ENCODE results near the gene KRT86.

Gene KRT86

DNA sequence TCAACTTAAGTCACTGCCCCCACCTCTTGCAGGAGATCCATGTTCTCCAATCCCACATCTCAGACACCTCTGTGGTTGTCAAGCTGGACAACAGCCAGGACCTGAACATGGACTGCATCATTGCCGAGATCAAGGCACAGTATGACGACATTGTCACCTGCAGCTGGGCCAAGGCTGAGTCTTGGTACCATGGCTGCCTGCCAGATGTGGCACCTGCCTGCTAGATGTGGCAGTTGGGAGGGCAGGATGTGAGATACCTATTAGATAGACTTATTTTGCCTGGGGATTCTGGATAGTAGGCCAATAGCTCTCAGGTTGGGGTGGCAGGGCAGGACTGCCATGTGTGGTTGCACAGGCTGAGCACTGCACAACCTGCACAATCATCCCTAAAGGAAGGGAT, 7.9 kb upstream of the KRT86 start:
- H3K9me3 ChIP-seq (ENCODE audit: insufficient read depth, low read length), result peaks cover 19% of the 10 kb centered on the region; the same call in 1 of the 2 replicates
- DNase-seq (ENCODE audit: low read depth, low spot score), result no peak
- TF ChIP-seq SUZ12 (IDR thresholded peaks at IDR 0.05; ENCODE audit: extremely low read depth, insufficient read depth, insufficient read length), result no peak
- TF ChIP-seq ZNF274 (IDR thresholded peaks at IDR 0.05; ENCODE audit: low read depth, low read length), result no peak
- TF ChIP-seq YY1 (IDR thresholded peaks at IDR 0.05; ENCODE audit: insufficient read depth, insufficient read length), result no peak
- H3K4me1 ChIP-seq (ENCODE audit: insufficient read depth, insufficient read length), result peaks cover 2% of the 10 kb centered on the region
- no peak overlapping the region for H3K9ac ChIP-seq (ENCODE audit: insufficient read length, low read depth)
- H3K36me3 ChIP-seq (ENCODE audit: insufficient read depth, insufficient read length, low read length), result no peaks in the 10 kb centered on the region
- no peak overlapping the region for H3K4me3 ChIP-seq (ENCODE audit: insufficient read length, low read depth)
- no peaks in the 10 kb centered on the region for H3K27me3 ChIP-seq (ENCODE audit: insufficient read depth, insufficient read length)

DNA sequence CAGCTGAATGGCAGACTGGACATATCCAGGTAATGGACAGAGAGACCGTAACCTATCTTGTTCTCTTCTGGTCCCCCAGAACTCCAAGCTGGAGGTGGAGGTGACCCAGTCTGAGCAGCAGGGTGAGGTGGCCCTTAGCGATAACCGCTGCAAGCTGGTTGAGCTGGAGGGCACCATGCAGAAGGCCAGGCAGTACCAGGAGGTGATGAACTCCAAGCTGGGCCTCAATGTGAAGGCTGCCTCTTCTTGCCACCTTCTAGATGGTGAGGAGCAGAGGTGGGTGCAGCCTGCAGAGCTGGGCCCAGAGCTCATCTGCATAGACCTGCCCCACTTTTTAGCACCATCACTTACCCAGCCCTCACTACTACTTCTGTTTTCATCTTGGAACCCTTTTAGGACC, 7.2 kb upstream of the KRT86 start:
- Histone ChIP-seq H3K9me3 (ENCODE audit: insufficient read depth, low read length) (peaks cover 12% of the 10 kb centered on the region; the same call in 1 of the 2 replicates), H3K4me3 (ENCODE audit: insufficient read length, low read depth) (no peak overlapping the region), H3K4me1 (ENCODE audit: insufficient read depth, insufficient read length) (no peaks in the 10 kb centered on the region), H3K9ac (ENCODE audit: insufficient read length, low read depth) (no peak overlapping the region), H3K27me3 (ENCODE audit: insufficient read depth, insufficient read length) (no peaks in the 10 kb centered on the region), H3K36me3 (ENCODE audit: insufficient read depth, insufficient read length, low read length) (no peaks in the 10 kb centered on the region)
- TF ChIP-seq YY1 (IDR thresholded peaks at IDR 0.05; ENCODE audit: insufficient read depth, insufficient read length), result no peak
- no peak for TF ChIP-seq ZNF274 (IDR thresholded peaks at IDR 0.05; ENCODE audit: low read depth, low read length)
- no peak for TF ChIP-seq SUZ12 (IDR thresholded peaks at IDR 0.05; ENCODE audit: extremely low read depth, insufficient read depth, insufficient read length)
- DNase-seq (ENCODE audit: low read depth, low spot score), result no peak

DNA sequence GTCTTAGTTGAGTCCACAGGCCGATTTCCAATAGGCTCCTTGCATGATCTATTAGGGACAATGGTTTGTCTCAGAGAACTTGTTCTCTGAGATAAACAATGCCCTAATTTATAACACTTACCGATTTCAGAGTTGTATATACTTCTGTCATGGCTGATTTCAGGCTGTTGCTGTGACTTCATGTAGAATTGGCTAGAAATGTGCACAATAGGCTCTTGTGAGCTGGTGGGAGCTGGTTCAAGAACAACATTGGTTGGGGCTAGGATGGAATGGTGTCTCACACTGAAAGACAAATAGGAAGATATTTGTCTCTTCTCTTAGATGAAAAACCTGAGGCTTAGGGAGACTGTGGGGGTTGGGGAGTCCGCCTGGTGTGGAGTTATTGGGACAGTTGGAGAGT, 6.7 kb upstream of the KRT86 start:
- Histone ChIP-seq H3K9me3 (ENCODE audit: insufficient read depth, low read length) (peaks cover 7% of the 10 kb centered on the region; the same call in 1 of the 2 replicates), H3K9ac (ENCODE audit: insufficient read length, low read depth) (no peak overlapping the region), H3K4me1 (ENCODE audit: insufficient read depth, insufficient read length) (no peaks in the 10 kb centered on the region), H3K27me3 (ENCODE audit: insufficient read depth, insufficient read length) (no peaks in the 10 kb centered on the region), H3K36me3 (ENCODE audit: insufficient read depth, insufficient read length, low read length) (no peaks in the 10 kb centered on the region), H3K4me3 (ENCODE audit: insufficient read length, low read depth) (no peak overlapping the region)
- no peak for DNase-seq (ENCODE audit: low read depth, low spot score)
- no peak for TF ChIP-seq ZNF274 (IDR thresholded peaks at IDR 0.05; ENCODE audit: low read depth, low read length)
- TF ChIP-seq YY1 (IDR thresholded peaks at IDR 0.05; ENCODE audit: insufficient read depth, insufficient read length), result no peak
- no peak for TF ChIP-seq SUZ12 (IDR thresholded peaks at IDR 0.05; ENCODE audit: extremely low read depth, insufficient read depth, insufficient read length)

DNA sequence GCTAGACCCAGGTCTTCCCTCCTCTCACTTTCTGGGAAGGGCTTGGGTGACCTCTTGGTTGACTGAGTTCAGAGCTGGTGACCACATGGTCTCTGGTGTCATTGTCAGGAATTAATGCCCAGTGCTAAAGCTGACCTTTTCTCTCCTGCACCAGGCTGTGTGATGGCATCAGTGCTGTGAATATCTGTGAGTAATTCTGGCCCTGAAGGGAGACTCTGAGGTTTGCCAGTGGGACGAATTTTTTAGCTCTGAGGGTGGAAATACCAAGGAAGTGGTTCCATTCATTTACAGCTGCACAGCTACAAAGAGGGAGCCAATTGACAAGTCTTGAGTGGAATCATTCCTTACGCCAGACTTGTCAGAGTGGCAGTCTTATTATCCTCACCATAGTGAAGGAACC, 6.2 kb upstream of the KRT86 start:
- no peaks in the 10 kb centered on the region for H3K36me3 ChIP-seq (ENCODE audit: insufficient read depth, insufficient read length, low read length)
- H3K9me3 ChIP-seq (ENCODE audit: insufficient read depth, low read length), result peaks cover 2% of the 10 kb centered on the region; the same call in 1 of the 2 replicates
- TF ChIP-seq SUZ12 (IDR thresholded peaks at IDR 0.05; ENCODE audit: extremely low read depth, insufficient read depth, insufficient read length) (no peak), ZNF274 (IDR thresholded peaks at IDR 0.05; ENCODE audit: low read depth, low read length) (no peak), YY1 (IDR thresholded peaks at IDR 0.05; ENCODE audit: insufficient read depth, insufficient read length) (no peak)
- no peak overlapping the region for H3K4me3 ChIP-seq (ENCODE audit: insufficient read length, low read depth)
- H3K27me3 ChIP-seq (ENCODE audit: insufficient read depth, insufficient read length), result no peaks in the 10 kb centered on the region
- no peak overlapping the region for H3K9ac ChIP-seq (ENCODE audit: insufficient read length, low read depth)
- H3K4me1 ChIP-seq (ENCODE audit: insufficient read depth, insufficient read length), result no peaks in the 10 kb centered on the region
- DNase-seq (ENCODE audit: low read depth, low spot score), result no peak

DNA sequence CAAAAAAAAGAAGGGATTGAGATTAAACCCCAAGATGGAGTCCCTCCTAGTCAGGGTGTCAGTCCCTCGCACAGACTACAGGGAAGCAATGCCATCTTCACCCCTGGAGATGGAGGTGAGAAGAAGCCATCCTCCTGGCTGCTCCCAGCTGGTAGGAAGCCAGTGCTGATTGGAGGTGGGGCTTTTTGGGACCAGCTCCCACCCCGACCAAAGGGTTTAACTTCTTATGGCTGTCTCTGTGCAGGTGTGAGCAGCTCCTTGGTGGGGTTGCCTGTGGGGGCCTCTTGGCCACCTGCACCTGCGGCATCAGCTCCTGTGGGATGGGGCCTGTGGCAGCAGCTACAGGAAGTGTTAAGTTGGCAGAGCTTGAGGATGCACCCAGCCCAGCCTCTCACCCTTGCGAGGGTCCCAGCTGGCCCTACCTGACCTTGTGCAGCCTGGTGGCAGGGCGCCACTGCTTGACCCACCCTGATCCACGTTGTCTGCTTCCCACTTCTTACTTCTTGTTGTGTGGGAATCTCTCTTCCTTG, 3.8 kb upstream of the KRT86 start:
- H3K9ac ChIP-seq (ENCODE audit: insufficient read length, low read depth), result no peak overlapping the region
- H3K36me3 ChIP-seq (ENCODE audit: insufficient read depth, insufficient read length, low read length), result no peaks in the 10 kb centered on the region
- H3K27me3 ChIP-seq (ENCODE audit: insufficient read depth, insufficient read length), result no peaks in the 10 kb centered on the region
- no peak overlapping the region for H3K4me3 ChIP-seq (ENCODE audit: insufficient read length, low read depth)
- DNase-seq (ENCODE audit: low read depth, low spot score), result no peak
- no peaks in the 10 kb centered on the region for H3K4me1 ChIP-seq (ENCODE audit: insufficient read depth, insufficient read length)
- TF ChIP-seq ZNF274 (IDR thresholded peaks at IDR 0.05; ENCODE audit: low read depth, low read length) (no peak), SUZ12 (IDR thresholded peaks at IDR 0.05; ENCODE audit: extremely low read depth, insufficient read depth, insufficient read length) (no peak), YY1 (IDR thresholded peaks at IDR 0.05; ENCODE audit: insufficient read depth, insufficient read length) (no peak)
- no peaks in the 10 kb centered on the region for H3K9me3 ChIP-seq (ENCODE audit: insufficient read depth, low read length)

DNA sequence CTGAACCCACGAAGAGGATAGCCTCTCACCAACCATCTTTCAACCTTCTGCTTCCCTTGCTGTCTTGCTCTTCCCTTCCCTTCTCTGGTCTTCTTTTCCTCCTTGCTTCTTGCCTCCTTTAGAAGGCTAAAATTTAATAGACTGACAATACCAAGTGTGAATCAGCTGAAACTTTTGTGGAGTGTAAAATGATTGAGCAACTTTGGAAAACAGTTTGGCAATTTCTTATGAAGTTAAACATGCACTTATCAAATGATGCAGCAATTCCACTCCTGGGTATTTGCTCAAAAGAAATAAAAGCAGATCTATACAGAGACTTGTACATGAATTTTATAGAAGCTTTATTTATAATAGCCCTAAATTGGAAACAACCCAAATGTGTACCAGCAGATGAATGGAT, 3.3 kb upstream of the KRT86 start:
- TF ChIP-seq SUZ12 (IDR thresholded peaks at IDR 0.05; ENCODE audit: extremely low read depth, insufficient read depth, insufficient read length), result no peak
- Histone ChIP-seq H3K36me3 (ENCODE audit: insufficient read depth, insufficient read length, low read length) (no peaks in the 10 kb centered on the region), H3K9me3 (ENCODE audit: insufficient read depth, low read length) (no peaks in the 10 kb centered on the region), H3K4me1 (ENCODE audit: insufficient read depth, insufficient read length) (no peaks in the 10 kb centered on the region), H3K27me3 (ENCODE audit: insufficient read depth, insufficient read length) (no peaks in the 10 kb centered on the region), H3K9ac (ENCODE audit: insufficient read length, low read depth) (no peak overlapping the region), H3K4me3 (ENCODE audit: insufficient read length, low read depth) (no peak overlapping the region)
- no peak for DNase-seq (ENCODE audit: low read depth, low spot score)

DNA sequence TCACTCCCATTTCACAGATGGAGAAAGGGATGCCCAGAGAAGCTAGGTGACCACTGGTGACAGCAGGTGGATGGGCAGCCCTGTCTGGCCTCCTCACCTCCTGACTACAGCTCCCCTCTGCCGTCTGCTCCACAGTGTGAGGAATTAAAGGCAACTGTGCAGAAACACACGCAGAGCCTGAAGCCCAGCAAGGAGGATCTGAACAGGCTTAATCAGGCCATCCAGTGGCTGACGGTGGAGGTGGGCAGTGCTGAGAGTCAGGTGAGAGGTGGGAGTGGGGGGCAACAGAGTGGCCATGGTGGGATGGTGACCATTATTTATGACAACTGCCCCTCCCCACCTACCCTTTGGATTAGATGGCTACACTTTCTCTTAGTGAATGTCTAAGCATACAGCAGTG, 1.2 kb downstream of the KRT86 start:
- Histone ChIP-seq H3K4me3 (ENCODE audit: insufficient read length, low read depth) (no peak overlapping the region), H3K36me3 (ENCODE audit: insufficient read depth, insufficient read length, low read length) (no peaks in the 10 kb centered on the region), H3K4me1 (ENCODE audit: insufficient read depth, insufficient read length) (peaks cover 3% of the 10 kb centered on the region), H3K9ac (ENCODE audit: insufficient read length, low read depth) (no peak overlapping the region), H3K9me3 (ENCODE audit: insufficient read depth, low read length) (no peaks in the 10 kb centered on the region), H3K27me3 (ENCODE audit: insufficient read depth, insufficient read length) (peaks cover 16% of the 10 kb centered on the region)
- TF ChIP-seq SUZ12 (IDR thresholded peaks at IDR 0.05; ENCODE audit: extremely low read depth, insufficient read depth, insufficient read length) (no peak), ZNF274 (IDR thresholded peaks at IDR 0.05; ENCODE audit: low read depth, low read length) (no peak), YY1 (IDR thresholded peaks at IDR 0.05; ENCODE audit: insufficient read depth, insufficient read length) (no peak)
- DNase-seq (ENCODE audit: low read depth, low spot score), result no peak

Data from NT2/D1 (cell line).